Measurements from ENCODE around the gene CTDSPL. TPM values are rescaled to one million over a fixed set of nuclear protein-coding genes. Genes with fewer than 3 reads are reported as not detected.

CTDSPL gene
- total and polyA plus RNA-seq, 2 of the 13 experiments (the other 11 are each of a cell fraction or from before 2014, with no cell fraction given): 26.1 to 142 TPM

- TF ChIP-seq YY1 (IDR thresholded peaks at IDR 0.05; ENCODE audit: insufficient read depth, insufficient replicate concordance, low read depth, low read length): no peak
- no peak for TF ChIP-seq ZNF256 (CRISPR knock-in tag; conservative IDR thresholded peaks at IDR 0.05)
- TF ChIP-seq ZNF382 (CRISPR knock-in tag; IDR thresholded peaks at IDR 0.05; ENCODE audit: borderline replicate concordance): no peak
- TF ChIP-seq, protein P1, sequence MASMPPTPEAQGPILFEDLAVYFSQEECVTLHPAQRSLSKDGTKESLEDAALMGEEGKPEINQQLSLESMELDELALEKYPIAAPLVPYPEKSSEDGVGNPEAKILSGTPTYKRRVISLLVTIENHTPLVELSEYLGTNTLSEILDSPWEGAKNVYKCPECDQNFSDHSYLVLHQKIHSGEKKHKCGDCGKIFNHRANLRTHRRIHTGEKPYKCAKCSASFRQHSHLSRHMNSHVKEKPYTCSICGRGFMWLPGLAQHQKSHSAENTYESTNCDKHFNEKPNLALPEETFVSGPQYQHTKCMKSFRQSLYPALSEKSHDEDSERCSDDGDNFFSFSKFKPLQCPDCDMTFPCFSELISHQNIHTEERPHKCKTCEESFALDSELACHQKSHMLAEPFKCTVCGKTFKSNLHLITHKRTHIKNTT (CRISPR knock-in tag; IDR thresholded peaks at IDR 0.05): no peak
- TF ChIP-seq, protein P2, sequence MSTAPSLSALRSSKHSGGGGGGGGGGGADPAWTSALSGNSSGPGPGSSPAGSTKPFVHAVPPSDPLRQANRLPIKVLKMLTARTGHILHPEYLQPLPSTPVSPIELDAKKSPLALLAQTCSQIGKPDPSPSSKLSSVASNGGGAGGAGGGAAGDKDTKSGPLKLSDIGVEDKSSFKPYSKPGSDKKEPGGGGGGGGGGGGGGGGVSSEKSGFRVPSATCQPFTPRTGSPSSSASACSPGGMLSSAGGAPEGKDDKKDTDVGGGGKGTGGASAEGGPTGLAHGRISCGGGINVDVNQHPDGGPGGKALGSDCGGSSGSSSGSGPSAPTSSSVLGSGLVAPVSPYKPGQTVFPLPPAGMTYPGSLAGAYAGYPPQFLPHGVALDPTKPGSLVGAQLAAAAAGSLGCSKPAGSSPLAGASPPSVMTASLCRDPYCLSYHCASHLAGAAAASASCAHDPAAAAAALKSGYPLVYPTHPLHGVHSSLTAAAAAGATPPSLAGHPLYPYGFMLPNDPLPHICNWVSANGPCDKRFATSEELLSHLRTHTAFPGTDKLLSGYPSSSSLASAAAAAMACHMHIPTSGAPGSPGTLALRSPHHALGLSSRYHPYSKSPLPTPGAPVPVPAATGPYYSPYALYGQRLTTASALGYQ (CRISPR knock-in tag; IDR thresholded peaks at IDR 0.05): no peak
- TF ChIP-seq FOSL2 (CRISPR knock-in tag; IDR thresholded peaks at IDR 0.05): 0 out of 2 replicates have a peak, but pooled peaks have one; percentile 25
- no peak for TF ChIP-seq ZNF564 (CRISPR knock-in tag; IDR thresholded peaks at IDR 0.05)
- no peak for TF ChIP-seq ZNF530 (CRISPR knock-in tag; IDR thresholded peaks at IDR 0.05; ENCODE audit: low read depth)
- TF ChIP-seq NPAS2 (CRISPR knock-in tag; IDR thresholded peaks at IDR 0.05; ENCODE audit: borderline replicate concordance): no peak
- TF ChIP-seq ZNF777 (CRISPR knock-in tag; IDR thresholded peaks at IDR 0.05): no peak
- no peak for TF ChIP-seq NONO (IDR thresholded peaks at IDR 0.05)
- TF ChIP-seq NONO (CRISPR knock-in tag; conservative IDR thresholded peaks at IDR 0.05): peak; percentile 37; the same call in 1 of the 2 replicates
- TF ChIP-seq ZBTB1 (CRISPR knock-in tag; IDR thresholded peaks at IDR 0.05; ENCODE audit: borderline replicate concordance): no peak
Measured at GRCh38 chr3:37992271-37993066, 130.8 kb downstream of the CTDSPL start (continued).

Measured in HepG2 (cell line).